HepG2 (cell line): ENCODE results near the gene USP34. TPM values are rescaled to one million over a fixed set of nuclear protein-coding genes. Genes with fewer than 3 reads are reported as not detected.

Experiments
- ATAC-seq: fragments of 200-7000 bp; cut with Tn5 transposase; 3 replicates; pipeline ENCODE4 v1.9.1; 2020; ENCODE audit warnings: mild to moderate bottlenecking, moderate library complexity
- BruUV-seq: library from RNA; stranded (reverse); fragments of 400-500 nt; replicated peaks from 2 replicates; lab custom pipeline; 2021; lab: Mats Ljungman, UMichigan
- CTCF ChIA-PET: fragments of 300-600 bp; formaldehyde crosslinking; extraction: SDS; loops from one replicate; lab custom pipeline; 2021; ENCODE audit warnings: low total read pairs, inconsistent platforms, low intra/inter-chr PET ratio; lab: Yijun Ruan, JAX
- POLR2A ChIA-PET: fragments of 350-600 bp; sonication (Branson Sonifier 250); formaldehyde crosslinking; loops from one replicate; lab custom pipeline; 2020; ENCODE audit warnings: antibody characterized with exemption, inconsistent platforms; lab: Yijun Ruan, JAX
- DNase-seq: peaks from one replicate; pipeline ENCODE4 v3.0.0-alpha.2; 2015; ENCODE audit warnings: low spot score
- FAIRE-seq: peaks from 3 replicates; lab custom pipeline; 2011; peaks lifted over from hg19 to GRCh38; lab: Jason Lieb, UNC
- H2AFZ ChIP-seq: one replicate; pipeline ENCODE4 v1.6.1; 2011; ENCODE audit warnings: low read length, inconsistent platforms
- H3K27ac ChIP-seq: fragments of 300-600 bp; 3 replicates; pipeline ENCODE4 v1.8.0; 2011; ENCODE audit warnings: mixed run types, mild to moderate bottlenecking, mixed read lengths, low read length, inconsistent platforms; ENCODE audit not compliant: insufficient read depth; ENCODE audit errors: extremely low read length
- H3K27me3 ChIP-seq, 2 experiments: fragments of 200-600 bp in 1 of 2; 2 replicates in 1 of 2; 3 replicates in 1 of 2; pipeline versions ENCODE4 v1.6.0 to v1.8.0; 2011; ENCODE audit warnings: low read length in 2 of 2, mild to moderate bottlenecking in 2 of 2, moderate library complexity in 2 of 2, inconsistent platforms in 1 of 2; ENCODE audit not compliant: insufficient read depth in 2 of 2, control insufficient read depth in 1 of 2
- H3K36me3 ChIP-seq, 2 experiments: fragments of 200-600 bp in 1 of 2; replicated peaks in 1 of 2; 2 replicates in 1 of 2; 3 replicates in 1 of 2; pipeline versions ENCODE4 v1.5.1 to v1.8.0; 2011; ENCODE audit warnings: low read length in 2 of 2, inconsistent platforms in 1 of 2; ENCODE audit not compliant: insufficient read depth in 2 of 2, control insufficient read depth in 1 of 2
- H3K4me1 ChIP-seq: 2 replicates; pipeline ENCODE4 v1.5.1; 2012; ENCODE audit warnings: low read length, inconsistent platforms; ENCODE audit not compliant: insufficient read depth
- H3K4me2 ChIP-seq: 2 replicates; pipeline ENCODE4 v1.6.0; 2011; ENCODE audit warnings: low read depth, low read length, inconsistent platforms
- H3K4me3 ChIP-seq, 3 experiments: fragments of 200-600 bp in 1 of 3; sonication (generic), shearing (Covaris generic) in 1 of 3; replicated peaks in 1 of 3; 2 replicates each; pipeline ENCODE4 v1.5.1; 2011 to 2016; ENCODE audit warnings: low read length in 3 of 3, inconsistent platforms in 2 of 3, low read depth in 2 of 3, mild to moderate bottlenecking in 2 of 3, control low read depth in 1 of 3, mixed read lengths in 1 of 3; ENCODE audit not compliant: insufficient read depth in 1 of 3
- H3K79me2 ChIP-seq: one replicate; pipeline ENCODE4 v1.6.1; 2011; ENCODE audit warnings: low read length, inconsistent platforms; ENCODE audit not compliant: insufficient read depth
- H3K9ac ChIP-seq: 2 replicates; pipeline ENCODE4 v1.6.0; 2011; ENCODE audit warnings: mild to moderate bottlenecking, low read depth, low read length, inconsistent platforms; ENCODE audit not compliant: insufficient read depth
- H3K9me3 ChIP-seq: 2 replicates; pipeline ENCODE4 v1.5.1; 2012; ENCODE audit warnings: mild to moderate bottlenecking, low read length
- H4K20me1 ChIP-seq: 2 replicates; pipeline ENCODE4 v1.6.0; 2011; ENCODE audit warnings: inconsistent platforms, mild to moderate bottlenecking, low read length, moderate library complexity; ENCODE audit not compliant: insufficient read depth
- AHR ChIP-seq: IDR thresholded peaks from 2 replicates; pipeline ENCODE4 v1.6.1; 2018; ENCODE audit warnings: missing genetic modification reagents, missing compliant biosample characterization
- BATF2 ChIP-seq: sonication (generic); formaldehyde crosslinking; IDR thresholded peaks from 2 replicates; pipeline ENCODE4 v1.8.0; 2022; ENCODE audit warnings: mild to moderate bottlenecking, missing genetic modification reagents, moderate library complexity
- GLI4 ChIP-seq: sonication (generic); formaldehyde crosslinking; IDR thresholded peaks from 2 replicates; pipeline ENCODE4 v1.5.1; 2020; ENCODE audit warnings: missing genetic modification reagents, mild to moderate bottlenecking, moderate library complexity, borderline replicate concordance
- MATR3 ChIP-seq: sonication (generic); formaldehyde crosslinking; IDR thresholded peaks from 2 replicates; pipeline ENCODE4 v1.4.0; 2020; ENCODE audit warnings: missing genetic modification reagents
- MLX ChIP-seq: IDR thresholded peaks from 2 replicates; pipeline ENCODE4 v1.6.1; 2016
- MYC ChIP-seq: sonication (generic); formaldehyde crosslinking; IDR thresholded peaks from 2 replicates; pipeline ENCODE4 v1.9.0; 2021; ENCODE audit warnings: missing genetic modification reagents, borderline replicate concordance
- SSRP1 ChIP-seq: IDR thresholded peaks from 2 replicates; pipeline ENCODE4 v1.6.1; 2016; ENCODE audit warnings: control low read depth
- TBP ChIP-seq: sonication (generic); formaldehyde crosslinking; IDR thresholded peaks from 2 replicates; pipeline ENCODE4 v1.5.0; 2020; ENCODE audit warnings: missing genetic modification reagents
- TOPORS ChIP-seq: sonication (generic); formaldehyde crosslinking; IDR thresholded peaks from 2 replicates; pipeline ENCODE4 v1.8.0; 2023; ENCODE audit warnings: mild to moderate bottlenecking, missing genetic modification reagents
- TP53 ChIP-seq: sonication (generic); formaldehyde crosslinking; conservative IDR thresholded peaks from 2 replicates; pipeline ENCODE4 v1.4.0; 2020; ENCODE audit warnings: missing genetic modification reagents
- ZBTB21 ChIP-seq: sonication (generic); formaldehyde crosslinking; IDR thresholded peaks from 2 replicates; pipeline ENCODE4 v1.4.0; 2020; ENCODE audit warnings: missing genetic modification reagents
- ZBTB8A ChIP-seq: sonication (generic); formaldehyde crosslinking; IDR thresholded peaks from 2 replicates; pipeline ENCODE4 v1.4.0; 2020; ENCODE audit warnings: mild to moderate bottlenecking, low read depth, missing genetic modification reagents, borderline replicate concordance
- ZNF20 ChIP-seq: sonication (generic); formaldehyde crosslinking; IDR thresholded peaks from 2 replicates; pipeline ENCODE4 v1.4.0; 2020; ENCODE audit warnings: mild to moderate bottlenecking, moderate library complexity, missing genetic modification reagents
- ZNF253 ChIP-seq: sonication (generic); formaldehyde crosslinking; IDR thresholded peaks from 2 replicates; pipeline ENCODE4 v1.8.0; 2022; ENCODE audit warnings: mild to moderate bottlenecking, missing genetic modification reagents, borderline replicate concordance
- ZNF432 ChIP-seq: sonication (generic); formaldehyde crosslinking; IDR thresholded peaks from 2 replicates; pipeline ENCODE4 v1.5.0; 2020; ENCODE audit warnings: missing genetic modification reagents, mild to moderate bottlenecking, borderline replicate concordance
- ZNF713 ChIP-seq: sonication (generic); formaldehyde crosslinking; IDR thresholded peaks from 2 replicates; pipeline ENCODE4 v1.4.0; 2020; ENCODE audit warnings: mild to moderate bottlenecking, missing genetic modification reagents
- ZNF766 ChIP-seq: sonication (generic); formaldehyde crosslinking; IDR thresholded peaks from 2 replicates; pipeline ENCODE4 v1.5.0; 2020; ENCODE audit warnings: missing genetic modification reagents, borderline replicate concordance
- ZSCAN5A ChIP-seq: sonication (generic); formaldehyde crosslinking; IDR thresholded peaks from 2 replicates; pipeline ENCODE4 v1.8.0; 2022; ENCODE audit warnings: mild to moderate bottlenecking, missing genetic modification reagents, borderline replicate concordance
- WGBS: methylation state at CpG from one replicate; pipeline ENCODE4 v1.1.6; 2017; ENCODE audit warnings: low lambda C conversion rate; 5-methylcytosine and 5-hydroxymethylcytosine counted together
- in situ Hi-C: cut with HindIII; loops from 2 replicates; pipeline ENCODE4 v1.10.0; 2017; ENCODE audit warnings: low pct_unique_long_range_greater_than_20kb; ENCODE audit not compliant: extremely low pct_ligation_motif_present
- intact Hi-C: fragments of 100-400 bp; cut with micrococcal nuclease; formaldehyde crosslinking; loops from one replicate; pipeline ENCODE4 v1.10.0; 2022; ENCODE audit not compliant: unreplicated experiment
- polyA plus RNA-seq, 8 experiments: library from polyadenylated mRNA; depleted of rRNA in 3 of 8; stranded (reverse) in 7 of 8; unstranded in 1 of 8; fragments of >200 nt; fragmentation: Illumina TruSeq in 4 of 8; extraction: Trizol in 4 of 8; gene quantifications; 2 replicates each; pipeline versions ENCODE4 v1.2.1 to v1.2.3, GENCODE V29; 2011 to 2016; ENCODE audit warnings: low read depth in 4 of 8, missing spikeins in 1 of 8, mixed read lengths in 1 of 8; ENCODE audit not compliant: insufficient read depth in 1 of 8
- total RNA-seq, 5 experiments: library from RNA; depleted of rRNA; stranded (reverse); fragments of >200 nt; fragmentation: Illumina TruSeq; extraction: Trizol; gene quantifications; 2 replicates each; pipeline ENCODE4 v1.2.3, GENCODE V29; 2016; ENCODE audit warnings: low read depth in 1 of 5

USP34 gene
- total and polyA plus RNA-seq, 2 of the 13 experiments (the other 11 are each of a cell fraction or from before 2014, with no cell fraction given): 99.2 to 100 TPM

GRCh38 chr2:61281321-61281720, 189.6 kb downstream of the USP34 start:
- H2AFZ ChIP-seq: no peak overlapping the region
- H3K79me2 ChIP-seq: no peaks in the 10 kb centered on the region
- no peaks in the 10 kb centered on the region for H3K27me3 ChIP-seq
- intact Hi-C loops (no loop called here), in situ Hi-C loops (no loop called here)
- no peak for DNase-seq
- no peak for TF ChIP-seq MYC (CRISPR knock-in tag)
- no peak for TF ChIP-seq AHR (CRISPR knock-in tag)
- TF ChIP-seq MLX: no peak
- no peak for TF ChIP-seq SSRP1
- TF ChIP-seq ZNF20 (CRISPR knock-in tag): no peak
- CTCF ChIA-PET: no interaction called here
- H3K4me1 ChIP-seq: no peaks in the 10 kb centered on the region
- H3K36me3 ChIP-seq: peaks cover 11 to 51% of the 10 kb centered on the region in 2 experiments
- no peak overlapping the region for H3K27ac ChIP-seq
- no peak overlapping the region for H3K9ac ChIP-seq
- 95% methylated on average over 3 of the region's 3 CpGs for WGBS
- no peaks in the 10 kb centered on the region for H4K20me1 ChIP-seq
- ATAC-seq: no peak
- FAIRE-seq: no peak
- no peak overlapping the region for H3K4me2 ChIP-seq
- H3K4me3 ChIP-seq: no peak overlapping the region
- BruUV-seq: no TSS peak
- no peaks in the 10 kb centered on the region for H3K9me3 ChIP-seq
- POLR2A ChIA-PET: no interaction called here

- TF ChIP-seq TP53 (CRISPR knock-in tag): no peak
- TF ChIP-seq ZNF713 (CRISPR knock-in tag): no peak
- no peak for TF ChIP-seq BATF2 (CRISPR knock-in tag)
- TF ChIP-seq ZBTB8A (CRISPR knock-in tag): no peak
- TF ChIP-seq TOPORS (CRISPR knock-in tag): no peak
- no peak for TF ChIP-seq GLI4 (CRISPR knock-in tag)
- no peak for TF ChIP-seq ZNF253 (CRISPR knock-in tag)
- TF ChIP-seq ZBTB21: no peak
- no peak for TF ChIP-seq TBP (CRISPR knock-in tag)
- no peak for TF ChIP-seq ZSCAN5A (CRISPR knock-in tag)
- TF ChIP-seq MATR3 (CRISPR knock-in tag): no peak
- no peak for TF ChIP-seq ZNF432 (CRISPR knock-in tag)
- TF ChIP-seq ZNF766: no peak
- FAIRE-seq (no peak), DNase-seq (no peak), ATAC-seq (no peak)
- H3K27me3 ChIP-seq: no peaks in the 10 kb centered on the region
- ChIA-PET CTCF (no interaction called here), POLR2A (no interaction called here)
- H4K20me1 ChIP-seq: no peaks in the 10 kb centered on the region
- BruUV-seq: TSS peak; percentile 23
- no peak overlapping the region for H3K4me3 ChIP-seq
- no peak overlapping the region for H3K9ac ChIP-seq
- in situ Hi-C loops: no loop called here
- no peak overlapping the region for H2AFZ ChIP-seq
- 98% methylated on average over 13 of the region's 13 CpGs for whole genome bisulfite sequencing
- intact Hi-C loops: no loop called here
- H3K79me2 ChIP-seq: no peaks in the 10 kb centered on the region
- H3K4me1 ChIP-seq: no peaks in the 10 kb centered on the region
- peaks cover 11 to 61% of the 10 kb centered on the region in 2 experiments for H3K36me3 ChIP-seq
- no peaks in the 10 kb centered on the region for H3K9me3 ChIP-seq
- H3K27ac ChIP-seq: peak overlapping the region; percentile 2
- no peak overlapping the region for H3K4me2 ChIP-seq
Measured at GRCh38 chr2:61277756-61278155, 193.1 kb downstream of the USP34 start.
